Lower leg skin (tissue), 4 donors: ENCODE results near the gene PLEKHA3. TPM values are rescaled to one million over a fixed set of nuclear protein-coding genes. Genes with fewer than 3 reads are reported as not detected.
"Not testable (repeated sequence)": the region's sequence is repeated elsewhere in the genome, so short reads cannot be mapped to it uniquely, and the experiment has no call there.

Experiments
- DNase-seq, 2 donors: peaks; one replicate each; pipeline ENCODE4 v3.0.0-alpha.2; 2019; ENCODE audit warnings: low spot score in 2 of 2
- H3K4me3 ChIP-seq: fragments of 200-600 bp; sonication (generic); 2 replicates; pipeline ENCODE4 v1.5.1; 2017; ENCODE audit warnings: mild to moderate bottlenecking, low read depth; ENCODE audit not compliant: poor library complexity, severe bottlenecking
- POLR2A ChIP-seq, 2 donors: fragments of 450-650 bp; IDR thresholded peaks; one replicate each; pipeline ENCODE4 v1.6.1; 2016 to 2017; ENCODE audit warnings: antibody characterized with exemption in 2 of 2, mild to moderate bottlenecking in 1 of 2, moderate library complexity in 1 of 2
- WGBS, 2 donors: methylation state at CpG; one replicate each; pipeline ENCODE4 v1.1.5; 2018; 5-methylcytosine and 5-hydroxymethylcytosine counted together
- intact Hi-C: fragments of 100-400 bp; cut with DNase I; formaldehyde crosslinking; loops from one replicate; pipeline ENCODE4 v1.15.0; 2023; ENCODE audit warnings: low total_unique reads
- total RNA-seq, 4 donors: library from RNA; depleted of rRNA; stranded (reverse); fragments of >200 nt; gene quantifications; one replicate each; pipeline ENCODE4 v1.1.0, GENCODE V29; 2016
- TF ChIP-seq, protein P1 (sequence below), 3 donors: fragments of 450-650 bp; IDR thresholded peaks; one replicate each; pipeline ENCODE4 v1.5.1; 2016; ENCODE audit warnings: antibody characterized with exemption in 3 of 3, mild to moderate bottlenecking in 3 of 3, moderate library complexity in 2 of 3

The PLEKHA3 gene
- total RNA-seq, 4 donors from 2014 or later, result 2.7 to 7.6 (median 4.2) TPM

DNA sequence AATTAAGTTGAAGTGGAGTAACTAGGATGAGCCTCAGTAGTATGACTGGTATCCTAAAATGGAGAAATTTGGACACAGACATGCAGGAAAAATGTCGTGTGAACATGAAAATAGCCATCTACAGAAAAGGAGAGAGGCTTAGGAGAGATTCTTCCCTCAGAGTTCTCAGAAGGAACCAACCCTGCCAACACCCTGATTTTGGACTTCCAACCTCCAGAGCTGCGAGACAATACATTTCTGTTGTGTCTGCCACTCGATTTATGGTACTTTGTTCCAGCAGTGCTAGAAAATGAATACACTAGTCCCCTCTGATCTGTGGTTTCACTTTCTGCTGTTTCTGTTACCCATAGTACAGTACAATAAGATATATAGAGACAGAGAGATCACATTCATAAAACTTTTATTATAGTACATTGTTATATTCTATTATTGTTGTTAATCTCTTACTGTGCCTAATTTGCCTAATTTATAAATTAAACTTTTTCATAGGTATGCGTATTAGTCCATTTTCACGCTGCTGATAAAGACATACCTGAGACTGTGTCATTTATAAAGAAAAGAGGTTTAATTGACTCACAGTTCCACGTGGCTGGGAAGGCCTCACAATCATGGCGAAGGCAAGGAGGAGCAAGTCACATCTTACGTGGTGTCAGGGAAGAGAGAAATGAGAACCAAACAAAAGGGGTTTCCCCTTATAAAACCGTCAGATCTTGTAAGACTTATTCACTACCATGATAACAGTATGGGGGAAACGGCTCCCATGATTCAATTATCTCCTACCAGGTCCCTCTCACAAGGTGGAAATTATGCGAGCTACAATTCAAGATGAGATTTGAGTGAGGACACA, 41.3 kb downstream of the PLEKHA3 start:
- 93 to 96% methylated on average over 11 of the region's 11 CpGs for WGBS, 2 donors
- TF ChIP-seq POLR2A (IDR thresholded peaks at IDR 0.05), result no peak
- TF ChIP-seq, protein P1, sequence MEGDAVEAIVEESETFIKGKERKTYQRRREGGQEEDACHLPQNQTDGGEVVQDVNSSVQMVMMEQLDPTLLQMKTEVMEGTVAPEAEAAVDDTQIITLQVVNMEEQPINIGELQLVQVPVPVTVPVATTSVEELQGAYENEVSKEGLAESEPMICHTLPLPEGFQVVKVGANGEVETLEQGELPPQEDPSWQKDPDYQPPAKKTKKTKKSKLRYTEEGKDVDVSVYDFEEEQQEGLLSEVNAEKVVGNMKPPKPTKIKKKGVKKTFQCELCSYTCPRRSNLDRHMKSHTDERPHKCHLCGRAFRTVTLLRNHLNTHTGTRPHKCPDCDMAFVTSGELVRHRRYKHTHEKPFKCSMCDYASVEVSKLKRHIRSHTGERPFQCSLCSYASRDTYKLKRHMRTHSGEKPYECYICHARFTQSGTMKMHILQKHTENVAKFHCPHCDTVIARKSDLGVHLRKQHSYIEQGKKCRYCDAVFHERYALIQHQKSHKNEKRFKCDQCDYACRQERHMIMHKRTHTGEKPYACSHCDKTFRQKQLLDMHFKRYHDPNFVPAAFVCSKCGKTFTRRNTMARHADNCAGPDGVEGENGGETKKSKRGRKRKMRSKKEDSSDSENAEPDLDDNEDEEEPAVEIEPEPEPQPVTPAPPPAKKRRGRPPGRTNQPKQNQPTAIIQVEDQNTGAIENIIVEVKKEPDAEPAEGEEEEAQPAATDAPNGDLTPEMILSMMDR (IDR thresholded peaks at IDR 0.05), result no peak
- DNase-seq, result no peak
- H3K4me3 ChIP-seq, result no peak overlapping the region
- intact Hi-C loops, result loop anchor here (10.0 kb wide), 1 partner anchor 1563 kb away; no protein-coding TSS in a partner anchor

DNA sequence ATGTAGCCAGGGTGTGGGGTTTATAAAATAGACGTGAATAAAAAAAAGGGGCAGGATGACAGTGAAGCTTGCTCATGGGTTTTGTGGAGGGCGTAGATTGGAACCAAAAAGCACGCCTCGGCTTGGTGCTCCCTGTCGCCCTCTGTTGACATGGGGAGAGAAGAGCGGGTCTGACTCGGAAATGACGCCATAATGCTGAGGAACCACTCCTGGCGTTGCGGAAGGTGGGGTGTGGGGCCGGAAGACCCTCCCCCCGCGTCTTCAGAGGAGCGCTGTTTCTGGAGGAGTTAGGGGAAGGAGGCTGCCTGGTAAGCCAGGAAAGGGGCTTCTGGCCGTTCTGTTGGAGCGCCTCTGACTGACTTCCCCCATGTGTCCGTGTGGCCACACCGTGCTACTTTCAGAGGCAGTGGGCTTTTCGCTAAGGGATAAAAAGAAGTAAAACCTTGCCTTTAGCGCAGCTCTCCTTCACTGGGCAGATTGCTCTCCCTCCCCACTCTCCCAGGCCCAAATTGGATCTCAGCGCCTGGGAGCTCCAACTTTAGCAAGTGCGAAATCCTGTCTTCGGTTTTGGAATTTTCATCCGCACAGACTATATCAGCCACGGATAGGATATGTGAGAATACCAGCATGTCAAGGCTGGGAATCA, 42.8 kb downstream of the PLEKHA3 start:
- peak overlapping the region; percentile 44 for H3K4me3 ChIP-seq
- peak; percentile 64 to 95 for DNase-seq
- WGBS, 2 donors, result 15 to 27% methylated on average over 25 of the region's 25 CpGs
- no peak for TF ChIP-seq POLR2A (IDR thresholded peaks at IDR 0.05)
- TF ChIP-seq, protein P1 (IDR thresholded peaks at IDR 0.05), result peak in 1 of 3 donors; percentile 46
- intact Hi-C loops, result loop anchor here (10.0 kb wide), 1 partner anchor 1562 kb away; no protein-coding TSS in a partner anchor

DNA sequence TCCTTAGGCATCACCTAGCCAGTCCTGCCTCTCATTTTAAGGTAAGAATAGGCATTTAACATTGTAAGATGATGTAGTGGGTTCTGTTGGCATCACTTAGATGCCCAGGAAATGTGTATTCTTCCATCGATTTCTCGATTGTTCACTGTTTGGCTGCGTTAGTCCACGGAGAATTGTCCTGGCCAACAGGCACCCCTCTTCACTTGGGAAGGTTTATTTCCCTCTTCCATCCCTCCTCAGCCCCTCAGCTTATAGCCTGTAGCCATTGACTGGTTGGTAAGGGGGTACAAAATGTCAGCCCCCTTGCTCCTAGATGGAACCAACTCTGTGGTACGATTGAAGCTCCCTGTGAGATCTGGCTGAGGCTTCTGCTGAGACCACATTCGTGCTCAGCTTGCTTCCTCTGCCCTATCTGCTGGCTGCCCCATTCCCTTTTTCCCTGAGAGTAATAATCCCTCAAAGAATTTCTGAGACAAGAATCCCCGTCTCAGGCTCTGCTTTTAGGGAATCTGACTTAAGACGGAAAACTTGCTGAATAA, 43.4 kb downstream of the PLEKHA3 start:
- WGBS, 2 donors, result 58 to 63% methylated on average over 8 of the region's 8 CpGs
- DNase-seq, result no peak
- TF ChIP-seq, protein P1 (IDR thresholded peaks at IDR 0.05), result no peak
- no peak for TF ChIP-seq POLR2A (IDR thresholded peaks at IDR 0.05)
- intact Hi-C loops, result loop anchor here (10.0 kb wide), 1 partner anchor 1561 kb away; no protein-coding TSS in a partner anchor
- H3K4me3 ChIP-seq, result peak overlapping the region; percentile 44

DNA sequence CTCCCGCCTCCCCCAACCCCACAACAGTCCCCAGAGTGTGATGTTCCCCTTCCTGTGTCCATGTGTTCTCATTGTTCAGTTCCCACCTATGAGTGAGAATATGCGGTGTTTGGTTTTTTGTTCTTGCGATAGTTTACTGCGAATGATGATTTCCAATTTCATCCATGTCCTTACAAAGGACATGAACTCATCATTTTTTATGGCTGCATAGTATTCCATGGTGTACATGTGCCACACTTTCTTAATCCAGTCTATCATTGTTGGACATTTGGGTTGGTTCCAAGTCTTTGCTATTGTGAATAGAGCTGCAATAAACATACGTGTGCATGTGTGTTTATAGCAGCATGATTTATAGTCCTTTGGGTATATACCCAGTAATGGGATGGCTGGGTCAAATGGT, 44.8 kb downstream of the PLEKHA3 start:
- DNase-seq, H3K4me3 ChIP-seq: not testable (repeated sequence)
- 98 to 99% methylated on average over 5 of the region's 5 CpGs for WGBS, 2 donors
- intact Hi-C loops, result loop anchor here (10.0 kb wide), 1 partner anchor 1560 kb away; no protein-coding TSS in a partner anchor

DNA sequence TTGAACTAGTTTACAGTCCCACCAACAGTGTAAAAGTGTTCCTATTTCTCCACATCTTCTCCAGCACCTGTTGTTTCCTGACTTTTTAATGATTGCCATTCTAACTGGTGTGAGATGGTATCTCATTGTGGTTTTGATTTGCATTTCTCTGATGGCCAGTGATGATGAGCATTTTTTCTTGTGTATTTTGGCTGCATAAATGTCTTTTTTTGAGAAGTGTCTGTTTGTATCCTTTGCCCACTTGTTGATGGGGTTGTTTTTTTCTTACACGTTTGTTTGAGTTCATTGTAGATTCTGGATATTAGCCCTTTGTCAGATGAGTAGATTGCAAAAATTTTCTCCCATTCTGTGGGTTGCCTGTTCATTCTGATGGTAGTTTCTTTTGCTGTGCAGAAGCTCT, 45.2 kb downstream of the PLEKHA3 start:
- 77 to 90% methylated on average over 1 of the region's 1 CpG for WGBS, 2 donors
- not testable (repeated sequence) for H3K4me3 ChIP-seq, DNase-seq
- intact Hi-C loops, result loop anchor here (10.0 kb wide), 1 partner anchor 1559 kb away; no protein-coding TSS in a partner anchor

DNA sequence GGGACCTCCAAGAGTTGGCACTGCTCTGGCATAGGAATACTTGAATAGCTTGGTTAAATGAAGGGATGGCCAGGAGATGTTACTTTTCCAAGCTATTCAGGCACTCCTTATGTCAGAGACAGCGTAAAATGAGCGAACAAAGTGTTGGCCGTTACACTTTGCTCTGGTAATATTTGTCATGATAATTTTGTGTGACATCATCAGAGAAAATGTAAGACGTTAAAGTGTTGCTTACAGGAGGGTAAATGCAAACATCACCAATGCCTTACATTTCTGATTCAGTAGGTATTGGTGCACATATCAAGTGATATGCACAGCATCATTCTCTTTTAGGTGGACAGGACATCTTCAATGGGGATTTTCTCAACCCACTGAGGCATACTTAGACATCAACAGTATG, 46.0 kb downstream of the PLEKHA3 start:
- no peak for DNase-seq
- H3K4me3 ChIP-seq, result no peak overlapping the region
- TF ChIP-seq POLR2A (IDR thresholded peaks at IDR 0.05), result no peak
- TF ChIP-seq, protein P1 (IDR thresholded peaks at IDR 0.05), result no peak
- WGBS, 2 donors, result 95 to 96% methylated on average over 4 of the region's 4 CpGs
- intact Hi-C loops, result loop anchor here (10.0 kb wide), 1 partner anchor 1559 kb away; no protein-coding TSS in a partner anchor
